Measurements from ENCODE around the gene FRYL. TPM values are rescaled to one million over a fixed set of nuclear protein-coding genes. Genes with fewer than 3 reads are reported as not detected.

The FRYL gene
- total RNA-seq, 1 donor from 2014 or later, result 65.5 TPM

- Mint-ChIP-seq H3K27ac (no peak overlapping the region), H3K9me3 (ENCODE audit: low read depth) (no peaks in the 10 kb centered on the region), H3K4me3 (ENCODE audit: low read depth) (no peak overlapping the region), H3K4me1 (ENCODE audit: low read depth) (peaks cover 7% of the 10 kb centered on the region), H3K36me3 (ENCODE audit: insufficient read depth) (peaks cover 2% of the 10 kb centered on the region), H3K27me3 (peaks cover 51% of the 10 kb centered on the region)
- TF ChIP-seq CTCF (IDR thresholded peaks at IDR 0.05; ENCODE audit: unreplicated experiment), result no peak
- DNase-seq (ENCODE audit: low spot score, unreplicated experiment), result no peak
Measured at GRCh38 chr4:48490680-48491513, 289.2 kb downstream of the FRYL start.

DNA sequence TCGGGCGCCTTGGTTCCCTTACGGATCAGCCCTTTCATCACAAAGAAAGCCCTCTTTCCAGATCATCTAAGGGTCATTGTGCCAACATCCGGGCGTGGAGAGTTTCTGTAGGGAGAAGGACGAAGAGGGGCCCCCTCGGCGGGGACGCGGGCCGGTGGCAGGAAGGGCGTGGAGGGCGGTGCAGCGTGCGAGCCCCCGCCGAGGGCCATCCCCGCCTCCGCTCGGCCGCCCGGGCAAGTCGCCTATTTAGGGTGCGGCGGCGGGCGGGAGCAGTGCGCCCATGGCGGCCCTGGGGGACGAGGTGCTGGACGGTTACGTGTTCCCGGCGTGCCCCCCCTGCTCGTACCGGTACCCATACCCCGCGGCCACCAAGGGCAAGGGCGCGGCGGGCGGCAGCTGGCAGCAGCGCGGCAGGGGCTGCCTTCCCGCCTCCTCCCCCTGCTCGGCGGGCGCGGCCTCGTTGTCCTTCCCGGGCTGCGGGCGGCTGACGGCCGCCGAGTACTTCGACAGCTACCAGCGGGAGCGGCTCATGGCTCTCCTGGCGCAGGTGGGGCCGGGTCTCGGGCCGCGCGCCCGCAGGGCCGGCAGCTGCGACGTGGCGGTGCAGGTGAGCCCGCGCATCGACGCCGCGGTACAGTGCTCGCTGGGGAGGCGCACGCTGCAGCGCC, 289.9 kb downstream of the FRYL start, which contains the start of gene ZAR1:
ZAR1 (plus strand) TSS at position 241 of the 668 bp plus-strand sequence; CDS start at position 281, 40 bp downstream.
- Mint-ChIP-seq H3K4me3 (ENCODE audit: low read depth) (peak within 1 kb of the TSS; percentile 49), H3K4me1 (ENCODE audit: low read depth) (peaks cover 7% of the 10 kb centered on the region), H3K27me3 (peaks cover 57% of the 10 kb centered on the region), H3K36me3 (ENCODE audit: insufficient read depth) (peaks cover 2% of the 10 kb centered on the region), H3K9me3 (ENCODE audit: low read depth) (no peaks in the 10 kb centered on the region), H3K27ac (no peak within 1 kb of the TSS)
- DNase-seq (ENCODE audit: low spot score, unreplicated experiment), result peak; percentile 11
- no peak for TF ChIP-seq CTCF (IDR thresholded peaks at IDR 0.05; ENCODE audit: unreplicated experiment)

DNA sequence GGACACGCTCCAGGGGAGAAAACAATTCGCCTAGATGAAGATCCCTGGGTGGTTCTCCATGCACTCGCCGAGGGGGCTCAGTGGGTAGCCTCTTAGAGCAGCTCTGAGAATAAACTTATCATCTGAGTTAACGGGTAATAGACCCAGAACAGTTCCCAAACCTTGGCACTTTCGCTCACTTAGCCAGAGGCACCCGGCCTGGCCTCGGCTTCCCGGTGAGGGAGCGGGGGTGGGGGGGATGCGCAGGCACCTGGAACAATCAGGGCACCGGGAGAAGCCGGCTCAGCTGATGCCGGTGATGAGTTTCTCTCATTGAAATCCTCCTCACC, 290.4 kb downstream of the FRYL start:
- H3K4me1 Mint-ChIP-seq (ENCODE audit: low read depth), result peaks cover 7% of the 10 kb centered on the region
- DNase-seq (ENCODE audit: low spot score, unreplicated experiment), result no peak
- H3K27ac Mint-ChIP-seq, result no peak overlapping the region
- peak overlapping the region; percentile 49 for H3K4me3 Mint-ChIP-seq (ENCODE audit: low read depth)
- no peaks in the 10 kb centered on the region for H3K9me3 Mint-ChIP-seq (ENCODE audit: low read depth)
- no peak for TF ChIP-seq CTCF (IDR thresholded peaks at IDR 0.05; ENCODE audit: unreplicated experiment)
- H3K36me3 Mint-ChIP-seq (ENCODE audit: insufficient read depth), result peaks cover 2% of the 10 kb centered on the region
- H3K27me3 Mint-ChIP-seq, result peaks cover 62% of the 10 kb centered on the region

DNA sequence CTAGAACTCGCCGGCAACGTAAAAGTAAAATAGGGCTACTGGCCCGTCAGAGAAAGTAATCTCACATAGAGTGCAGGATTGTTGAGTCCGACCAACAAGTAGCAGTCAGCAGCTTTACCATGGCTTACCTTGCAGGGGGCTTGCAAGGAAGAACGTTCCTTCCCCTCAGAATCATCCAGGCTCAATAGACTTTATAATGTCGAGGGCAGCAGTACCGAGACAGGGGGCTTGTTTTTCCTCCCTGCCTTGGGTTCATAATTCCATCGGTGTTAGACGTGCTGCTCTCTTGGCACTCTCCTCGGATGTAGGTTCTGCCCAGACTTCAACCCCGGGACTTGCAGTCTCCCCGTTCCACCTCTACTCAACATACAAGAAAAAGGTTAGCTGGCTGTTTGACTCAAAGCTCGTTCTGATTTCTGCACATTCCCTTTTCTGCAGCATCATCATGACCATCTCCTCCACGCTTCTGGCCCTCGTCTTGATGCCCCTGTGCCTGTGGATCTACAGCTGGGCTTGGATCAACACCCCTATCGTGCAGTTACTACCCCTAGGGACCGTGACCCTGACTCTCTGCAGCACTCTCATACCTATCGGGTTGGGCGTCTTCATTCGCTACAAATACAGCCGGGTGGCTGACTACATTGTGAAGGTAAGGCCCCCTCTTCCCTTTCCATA, 295.4 kb downstream of the FRYL start:
- Mint-ChIP-seq H3K27ac (no peak overlapping the region), H3K4me1 (ENCODE audit: low read depth) (peaks cover 1% of the 10 kb centered on the region), H3K4me3 (ENCODE audit: low read depth) (peak overlapping the region; percentile 71), H3K36me3 (ENCODE audit: insufficient read depth) (peaks cover 2% of the 10 kb centered on the region), H3K9me3 (ENCODE audit: low read depth) (no peaks in the 10 kb centered on the region), H3K27me3 (peaks cover 69% of the 10 kb centered on the region)
- TF ChIP-seq CTCF (IDR thresholded peaks at IDR 0.05; ENCODE audit: unreplicated experiment), result no peak
- no peak for DNase-seq (ENCODE audit: low spot score, unreplicated experiment)

GRCh38 chr4:48483777-48484493, 296.1 kb downstream of the FRYL start:
- peak; percentile 19 for DNase-seq (ENCODE audit: low spot score, unreplicated experiment)
- peaks cover 63% of the 10 kb centered on the region for H3K27me3 Mint-ChIP-seq
- peaks cover 2% of the 10 kb centered on the region for H3K36me3 Mint-ChIP-seq (ENCODE audit: insufficient read depth)
- no peaks in the 10 kb centered on the region for H3K4me1 Mint-ChIP-seq (ENCODE audit: low read depth)
- H3K4me3 Mint-ChIP-seq (ENCODE audit: low read depth), result peak overlapping the region; percentile 71
- H3K9me3 Mint-ChIP-seq (ENCODE audit: low read depth), result no peaks in the 10 kb centered on the region
- H3K27ac Mint-ChIP-seq, result peak overlapping the region; percentile 87
- TF ChIP-seq CTCF (IDR thresholded peaks at IDR 0.05; ENCODE audit: unreplicated experiment), result peak; percentile 25
